HCT116 (cell line): ENCODE data around the gene ZNHIT3. TPM values are rescaled to one million over a fixed set of nuclear protein-coding genes. Genes with fewer than 3 reads are reported as not detected.

Source experiments
- ATAC-seq: fragments of 200-7000 bp; cut with Tn5 transposase; 2 replicates; pipeline ENCODE4 v1.9.1; 2020; ENCODE audit warnings: mild to moderate bottlenecking, moderate library complexity
- BruUV-seq: library from RNA; stranded (reverse); fragments of 400-500 nt; replicated peaks from 2 replicates; lab custom pipeline; 2021; lab: Mats Ljungman, UMichigan
- CTCF ChIA-PET: fragments of 300-600 bp; sonication (Branson Sonifier 250); formaldehyde crosslinking; loops from one replicate; lab custom pipeline; 2021; ENCODE audit warnings: antibody characterized with exemption; lab: Charles Lee
- POLR2A ChIA-PET: fragments of 300-600, 350-600 bp; sonication (Branson Sonifier 250); formaldehyde crosslinking; loops from one replicate; lab custom pipeline; 2021; ENCODE audit warnings: antibody characterized with exemption; lab: Charles Lee
- RAD21 ChIA-PET, 2 experiments: fragments of 300-600 bp; sonication (Branson Sonifier 250); formaldehyde crosslinking; loops; one replicate each; lab custom pipeline; 2023; ENCODE audit warnings: low total read pairs in 2 of 2; ENCODE audit not compliant: uncharacterized antibody in 2 of 2, unreplicated experiment in 2 of 2, low non-redundant PET in 1 of 2; lab: Charles Lee
- DNase-seq: peaks from one replicate; pipeline ENCODE4 v3.0.0-alpha.2; 2010; ENCODE audit warnings: low read depth, low spot score
- H2AFZ ChIP-seq: fragments of 200-600 bp; shearing (Covaris generic), sonication (generic); 2 replicates; pipeline ENCODE4 v1.6.1; 2017; ENCODE audit warnings: low read depth, mixed run types, mixed read lengths, antibody characterized with exemption, low read length; ENCODE audit not compliant: poor library complexity, severe bottlenecking
- H3K27ac ChIP-seq: 2 replicates; pipeline ENCODE4 v1.5.1; 2012; ENCODE audit warnings: low read depth, low read length
- H3K27me3 ChIP-seq: fragments of 200-600 bp; sonication (generic); 2 replicates; pipeline ENCODE4 v1.6.1; 2016; ENCODE audit warnings: mixed run types, low read length, mixed read lengths; ENCODE audit not compliant: insufficient read depth
- H3K36me3 ChIP-seq, 2 experiments: fragments of 200-500 bp in 1 of 2; fragments of 200-600 bp in 1 of 2; sonication (Bioruptor generic) in 1 of 2; sonication (generic) in 1 of 2; 2 replicates each; pipeline versions ENCODE4 v1.5.1 to v1.6.1; 2014 to 2016; ENCODE audit warnings: low read length in 2 of 2, inconsistent platforms in 1 of 2, mixed read lengths in 1 of 2, mixed run types in 1 of 2; ENCODE audit not compliant: insufficient read depth in 2 of 2, control insufficient read depth in 1 of 2
- H3K4me1 ChIP-seq, 2 experiments: fragments of 200-600 bp in 1 of 2; sonication (generic) in 1 of 2; 2 replicates each; pipeline versions ENCODE4 v1.5.1 to v1.6.1; 2012 to 2017; ENCODE audit warnings: low read length in 2 of 2, inconsistent platforms in 1 of 2, mild to moderate bottlenecking in 1 of 2, mixed read lengths in 1 of 2, mixed run types in 1 of 2, moderate library complexity in 1 of 2; ENCODE audit not compliant: insufficient read depth in 2 of 2, control insufficient read depth in 1 of 2
- H3K4me2 ChIP-seq: fragments of 200-600 bp; sonication (generic); 2 replicates; pipeline ENCODE4 v1.6.1; 2017; ENCODE audit warnings: mixed run types, low read length, mixed read lengths
- H3K4me3 ChIP-seq, 2 experiments: fragments of 200-600 bp in 1 of 2; sonication (generic) in 1 of 2; replicated peaks in 1 of 2; 2 replicates each; pipeline ENCODE4 v1.5.1; 2011 to 2016; ENCODE audit warnings: low read length in 2 of 2, control low read depth in 1 of 2, low read depth in 1 of 2, mild to moderate bottlenecking in 1 of 2, mixed read lengths in 1 of 2, mixed run types in 1 of 2
- H3K79me2 ChIP-seq: fragments of 200-600 bp; sonication (generic); 2 replicates; pipeline ENCODE4 v1.6.1; 2017; ENCODE audit warnings: mild to moderate bottlenecking, mixed run types, low read length, moderate library complexity, mixed read lengths; ENCODE audit not compliant: insufficient read depth
- H3K9ac ChIP-seq: fragments of 200-600 bp; sonication (generic); 2 replicates; pipeline ENCODE4 v1.6.1; 2016; ENCODE audit warnings: low read length, mixed read lengths
- H3K9me2 ChIP-seq: fragments of 200-600 bp; sonication (generic), shearing (Covaris generic); 2 replicates; pipeline ENCODE4 v1.6.1; 2017; ENCODE audit warnings: mixed run types, mild to moderate bottlenecking, moderate library complexity; ENCODE audit not compliant: insufficient read depth
- H3K9me3 ChIP-seq, 2 experiments: fragments of 200-500 bp in 1 of 2; fragments of 200-600 bp in 1 of 2; sonication (Bioruptor generic) in 1 of 2; sonication (generic) in 1 of 2; 2 replicates each; pipeline ENCODE4 v1.6.1; 2014 to 2017; ENCODE audit warnings: low read length in 2 of 2, mixed read lengths in 2 of 2, inconsistent platforms in 1 of 2, low read depth in 1 of 2, mild to moderate bottlenecking in 1 of 2, mixed run types in 1 of 2, moderate library complexity in 1 of 2; ENCODE audit not compliant: control insufficient read depth in 1 of 2, insufficient read depth in 1 of 2
- H4K20me1 ChIP-seq: fragments of 200-600 bp; sonication (generic), shearing (Covaris generic); 2 replicates; pipeline ENCODE4 v1.6.1; 2017; ENCODE audit warnings: mixed run types, mild to moderate bottlenecking, moderate library complexity; ENCODE audit not compliant: insufficient read depth
- CTCF ChIP-seq, 3 experiments: fragments of 200-600 bp in 1 of 3; sonication (generic) in 1 of 3; IDR thresholded peaks in 2 of 3; conservative IDR thresholded peaks in 1 of 3; 2 replicates each; pipeline ENCODE4 v1.5.1; 2012 to 2017; ENCODE audit warnings: low read depth in 2 of 3, low read length in 2 of 3, antibody characterized with exemption in 1 of 3, borderline replicate concordance in 1 of 3, control low read depth in 1 of 3, mild to moderate bottlenecking in 1 of 3, mixed read lengths in 1 of 3, mixed run types in 1 of 3, moderate library complexity in 1 of 3; ENCODE audit not compliant: insufficient read depth in 1 of 3
- EGR1 ChIP-seq: IDR thresholded peaks from 2 replicates; pipeline ENCODE4 v1.6.1; 2012; ENCODE audit warnings: low read depth
- POLR2AphosphoS5 ChIP-seq: IDR thresholded peaks from 2 replicates; pipeline ENCODE4 v1.6.1; 2011; ENCODE audit warnings: mild to moderate bottlenecking, low read depth, low read length, moderate library complexity
- SRF ChIP-seq: IDR thresholded peaks from 2 replicates; pipeline ENCODE4 v1.6.1; 2012; ENCODE audit warnings: low read depth
- YY1 ChIP-seq: IDR thresholded peaks from 2 replicates; pipeline ENCODE4 v1.6.1; 2011; ENCODE audit warnings: low read length, low read depth, moderate library complexity, mild to moderate bottlenecking; ENCODE audit not compliant: insufficient replicate concordance; ENCODE audit errors: extremely low read depth
- ZBTB33 ChIP-seq: IDR thresholded peaks from 2 replicates; pipeline ENCODE4 v1.6.1; 2011; ENCODE audit warnings: mild to moderate bottlenecking, low read length, moderate library complexity; ENCODE audit not compliant: insufficient replicate concordance; ENCODE audit errors: extremely low read depth
- intact Hi-C: fragments of 100-400 bp; cut with micrococcal nuclease; formaldehyde crosslinking; loops from 2 replicates; pipeline ENCODE4 v1.10.0; 2022
- total RNA-seq: library from RNA; stranded (reverse); gene quantifications from one replicate; pipeline ENCODE4 v1.2.1, GENCODE V29; 2021; ENCODE audit not compliant: unreplicated experiment

The ZNHIT3 gene
- total RNA-seq, 1 experiment from 2014 or later: 33.9 TPM

DNA sequence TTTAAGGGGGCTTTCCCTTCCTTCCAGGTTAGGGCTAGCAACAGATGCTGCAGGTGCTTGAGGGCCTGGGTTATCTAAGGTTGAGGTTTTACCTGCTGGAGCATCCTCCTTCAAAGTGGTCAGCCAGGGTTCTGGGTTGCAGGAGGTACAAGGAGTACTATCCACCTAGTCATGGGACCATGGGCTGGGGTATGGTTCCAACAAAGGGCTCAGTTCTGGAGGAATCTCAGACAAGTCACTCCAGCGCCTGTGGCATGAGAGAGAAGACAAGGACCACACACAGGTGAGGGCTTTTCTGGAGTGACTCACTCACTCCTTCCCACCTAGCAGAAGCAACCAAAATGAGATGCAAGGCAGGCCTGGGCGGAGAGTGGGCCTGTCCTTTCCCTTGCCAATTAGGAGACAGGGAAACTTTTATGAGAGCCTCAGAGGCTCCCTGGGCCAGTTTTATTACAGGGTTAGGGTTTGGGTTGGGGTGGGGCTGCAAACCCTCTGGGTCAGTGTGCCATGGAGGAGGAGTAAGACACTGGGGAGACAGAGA lies 46.0 kb downstream of the ZNHIT3 start (continued):
- no peak for TF ChIP-seq YY1
- no peak for TF ChIP-seq ZBTB33

GRCh38 chr17:36533935-36534839 lies 47.7 kb downstream of the ZNHIT3 start:
- Histone ChIP-seq H3K9me3 (no peaks in the 10 kb centered on the region), H2AFZ (no peak overlapping the region), H3K4me1 (peaks cover 8 to 29% of the 10 kb centered on the region in 2 experiments), H3K9me2 (no peaks in the 10 kb centered on the region), H3K36me3 (peaks cover 23 to 50% of the 10 kb centered on the region in 2 experiments), H3K27ac (peak overlapping the region; percentile 99), H4K20me1 (no peaks in the 10 kb centered on the region), H3K27me3 (no peaks in the 10 kb centered on the region), H3K4me2 (peak overlapping the region; percentile 82), H3K4me3 (peak overlapping the region; percentile 63 to 90), H3K79me2 (peaks cover 75% of the 10 kb centered on the region), H3K9ac (peak overlapping the region; percentile 99)
- BruUV-seq: no TSS peak
- RAD21 ChIA-PET: no interaction called here
- CTCF ChIA-PET: interaction anchor here (0.6 to 2.4 kb wide), 8 partner anchors 10 to 342 kb away, joined by 3 to 16 read pairs (median 4); partner anchors contain the start of genes GGNBP2 and MRM1
- intact Hi-C loops: loop anchor here (1.0 kb wide), 1 partner anchor 11 kb away; no protein-coding TSS in a partner anchor
- DNase-seq (peak; percentile 67), ATAC-seq (peak; percentile 68)
- POLR2A ChIA-PET: interaction anchor here (0.7 to 2.4 kb wide), 5 partner anchors 10 to 67 kb away, joined by 3 to 30 read pairs (median 5); partner anchors contain the start of genes GGNBP2 and MRM1
- TF ChIP-seq SRF (no peak), POLR2AphosphoS5 (peak; percentile 27; the same call in 1 of the 2 replicates), EGR1 (0 out of 2 replicates have a peak, but pooled peaks have one; percentile 39), CTCF (IDR thresholded peaks at IDR 0.05 in 2 of 3, conservative IDR thresholded peaks at IDR 0.05 in 1 of 3; ENCODE audit: borderline replicate concordance in 1 of 3, insufficient read depth in 1 of 3, low read depth in 2 of 3, low read length in 2 of 3) (peak; percentile 52 to 81 (median 77); a peak in 5 of 6 replicates)
